Central memory CD8-positive, alpha-beta T cell (primary cell): ENCODE data around the gene NR4A3.

Source experiments
- ATAC-seq: fragments of 150-1000 bp; cut with Tn5 transposase; replicated peaks from 2 replicates; pipeline ENCODE4 v1.10.0; 2022; ENCODE audit warnings: mild to moderate bottlenecking, moderate FRiP score, moderate number of reproducible peaks; ENCODE audit not compliant: poor library complexity, severe bottlenecking; ENCODE audit errors: extremely low read depth
- DNase-seq, 2 donors: peaks; one replicate each; pipeline ENCODE4 v3.0.0; 2021; ENCODE audit warnings: low spot score in 2 of 2
- H3K27ac Mint-ChIP-seq: one replicate; pipeline ENCODE4 v1.8.0; 2022; ENCODE audit warnings: low read depth, mild to moderate bottlenecking, moderate library complexity, mixed read lengths
- H3K27me3 Mint-ChIP-seq: one replicate; pipeline ENCODE4 v1.8.0; 2022; ENCODE audit warnings: mixed read lengths
- H3K36me3 Mint-ChIP-seq: one replicate; pipeline ENCODE4 v1.8.0; 2022; ENCODE audit warnings: mild to moderate bottlenecking, moderate library complexity, mixed read lengths; ENCODE audit not compliant: insufficient read depth
- H3K4me1 Mint-ChIP-seq: one replicate; pipeline ENCODE4 v1.8.0; 2022; ENCODE audit warnings: mixed read lengths
- H3K4me3 Mint-ChIP-seq: one replicate; pipeline ENCODE4 v1.8.0; 2022; ENCODE audit warnings: mild to moderate bottlenecking, moderate library complexity, mixed read lengths
- H3K9me3 Mint-ChIP-seq: one replicate; pipeline ENCODE4 v1.8.0; 2022; ENCODE audit warnings: mixed read lengths

NR4A3 gene

DNA sequence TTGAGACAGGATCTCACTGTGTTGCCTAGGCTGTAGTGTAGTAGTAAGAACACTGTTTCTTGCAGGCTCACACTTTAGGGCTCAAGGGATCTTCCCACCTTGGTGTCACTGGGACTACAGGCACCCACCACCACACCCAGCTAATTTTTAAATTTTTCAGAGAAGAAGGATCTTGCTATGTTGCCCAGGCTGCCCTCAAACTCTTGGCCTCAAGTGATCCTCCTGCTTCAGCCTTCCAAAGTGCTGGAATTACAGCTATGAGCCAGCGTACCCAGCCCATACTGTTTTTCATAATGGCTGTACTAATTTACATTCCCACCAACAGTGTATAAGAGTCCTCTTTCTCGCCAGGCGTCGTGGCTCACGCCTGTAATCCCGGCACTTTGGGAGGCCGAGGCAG lies 89.9 kb downstream of the NR4A3 start:
- no peak for DNase-seq
- Mint-ChIP-seq H3K9me3 (no peaks in the 10 kb centered on the region), H3K36me3 (peaks cover 24% of the 10 kb centered on the region), H3K27me3 (no peaks in the 10 kb centered on the region), H3K4me3 (no peak overlapping the region), H3K4me1 (peaks cover 34% of the 10 kb centered on the region), H3K27ac (no peak overlapping the region)
- no peak for ATAC-seq
